ENCODE data around the gene AKAP8.
"Not testable (repeated sequence)": the region's sequence is repeated elsewhere in the genome, so short reads cannot be mapped to it uniquely, and the experiment has no call there.

AKAP8 gene

GRCh38 chr19:15379083-15379998 lies at the start of gene AKAP8:
Gene AKAP8 (minus strand): TSS chr19:15379787. CDS start chr19:15379731, 56 bp downstream.
- DNase-seq (ENCODE audit: low spot score) = peak; percentile 99

- DNase-seq (ENCODE audit: low spot score) = no peak
Measured at GRCh38 chr19:15427991-15428471, 48.4 kb upstream of the AKAP8 start.

DNA sequence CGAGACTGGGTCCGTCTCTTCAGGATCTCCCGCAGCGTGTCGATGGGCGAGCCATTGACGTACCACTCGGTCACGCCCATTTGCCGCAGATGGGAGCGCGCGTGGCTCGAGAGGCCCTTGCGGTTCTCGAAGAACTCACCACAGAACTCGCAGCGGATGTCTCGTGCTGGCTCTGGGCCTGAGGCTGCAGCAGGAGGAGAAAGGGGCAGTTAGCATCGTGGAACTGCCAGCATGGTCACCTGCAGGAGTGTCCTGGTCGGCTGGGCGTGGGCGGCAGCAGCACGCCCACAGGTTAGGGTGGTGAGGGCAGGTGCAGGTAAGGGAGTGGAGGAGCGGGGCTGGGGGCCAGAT lies 47.7 kb upstream of the AKAP8 start:
- DNase-seq (ENCODE audit: low spot score) = no peak

DNA sequence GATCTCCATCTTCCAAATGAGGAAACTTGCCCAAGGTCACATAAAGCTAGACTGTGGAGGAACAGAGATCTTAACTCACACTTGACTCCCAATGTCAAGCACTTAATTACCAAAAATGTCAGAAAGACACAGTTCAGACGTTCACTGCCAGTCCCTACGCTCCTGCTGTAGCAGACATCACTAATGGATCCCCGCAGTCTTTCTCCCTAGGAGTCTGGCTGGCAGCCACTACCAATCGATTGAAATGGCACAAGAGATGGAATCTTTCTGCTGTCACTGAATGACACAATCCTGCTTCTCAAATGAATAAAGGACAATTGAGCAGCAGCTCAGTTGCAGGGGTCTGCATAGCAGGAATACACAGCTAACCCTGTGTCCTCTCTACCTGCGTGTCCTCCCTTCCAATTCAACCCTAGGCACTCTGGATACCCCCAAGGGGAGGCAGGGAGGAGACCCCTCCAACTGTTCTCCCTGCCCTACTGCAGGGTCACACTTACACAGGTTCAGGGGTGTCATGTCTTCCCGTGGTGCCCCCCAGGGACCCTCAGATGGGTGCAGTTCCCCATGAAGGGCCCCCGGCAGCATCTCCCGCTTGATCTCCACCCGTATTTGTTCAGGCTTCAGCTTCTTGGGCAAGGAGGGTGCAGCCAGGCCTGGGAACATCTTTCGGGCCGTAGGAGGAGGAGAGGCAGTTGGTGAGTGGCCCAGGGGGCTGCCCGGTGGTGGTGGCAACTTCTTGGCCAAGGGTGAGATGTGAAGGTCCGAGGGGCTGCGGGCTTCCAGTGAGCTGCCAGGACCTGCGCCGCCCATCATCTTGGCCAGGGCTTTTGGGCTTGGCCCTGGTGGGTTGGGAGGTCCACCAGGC lies 47.1 kb upstream of the AKAP8 start:
- DNase-seq (ENCODE audit: low spot score) = no peak

DNA sequence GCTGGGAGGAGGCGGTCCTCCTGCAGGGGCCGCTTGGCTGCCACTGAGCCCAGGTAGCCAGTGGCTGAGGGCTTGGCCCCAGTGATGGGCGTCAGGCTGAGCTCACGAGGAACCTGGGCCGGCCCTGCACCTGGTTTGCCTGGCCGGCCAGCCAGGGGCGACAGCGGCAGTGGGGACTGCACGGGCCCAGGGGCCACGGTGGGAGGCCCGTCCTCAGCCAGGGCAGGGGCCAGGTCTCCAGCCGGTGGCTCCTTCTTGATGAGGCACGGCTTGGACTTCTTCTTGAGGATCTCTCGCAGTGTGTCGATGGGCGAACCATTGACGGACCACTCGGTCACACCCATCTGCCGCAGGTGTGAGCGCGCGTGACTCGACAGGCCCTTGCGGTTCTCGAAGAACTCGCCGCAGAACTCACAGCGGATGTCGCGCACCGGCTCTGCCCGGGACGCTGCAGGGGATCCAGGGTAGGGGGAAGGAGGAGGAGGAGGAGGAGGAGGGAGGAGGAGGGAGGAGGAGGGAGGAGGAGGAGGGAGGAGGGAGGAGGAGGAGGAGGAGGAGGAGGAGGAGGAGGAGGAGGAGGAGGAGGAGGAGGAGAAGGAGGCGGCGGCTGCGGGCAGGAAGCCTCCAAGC lies 45.8 kb upstream of the AKAP8 start:
- DNase-seq (ENCODE audit: low spot score) = no peak

GRCh38 chr19:15424692-15425272 lies 45.2 kb upstream of the AKAP8 start:
- DNase-seq (ENCODE audit: low spot score) = no peak

GRCh38 chr19:15424121-15424520 lies 44.5 kb upstream of the AKAP8 start:
- no peak for DNase-seq (ENCODE audit: low spot score)

DNA sequence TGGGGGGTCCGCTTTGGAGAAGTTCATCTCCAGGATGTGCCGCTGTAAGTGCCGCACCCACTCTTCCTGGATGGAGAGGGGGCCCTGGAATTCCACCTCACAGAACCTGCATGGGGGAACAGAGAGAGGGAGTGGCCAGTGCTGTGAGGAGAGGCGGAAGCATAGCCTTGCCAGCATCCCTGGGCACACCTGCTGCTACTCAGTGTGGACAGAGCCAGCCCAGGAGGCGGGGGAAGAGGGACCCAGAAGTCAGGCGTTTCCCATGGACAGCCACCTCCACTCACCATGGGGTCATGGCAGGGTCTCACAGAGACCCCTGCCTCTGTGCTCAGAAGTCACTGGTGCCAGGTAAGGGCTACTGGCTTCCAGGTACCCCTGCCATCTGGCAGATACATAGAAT lies 43.5 kb upstream of the AKAP8 start:
- no peak for DNase-seq (ENCODE audit: low spot score)

DNA sequence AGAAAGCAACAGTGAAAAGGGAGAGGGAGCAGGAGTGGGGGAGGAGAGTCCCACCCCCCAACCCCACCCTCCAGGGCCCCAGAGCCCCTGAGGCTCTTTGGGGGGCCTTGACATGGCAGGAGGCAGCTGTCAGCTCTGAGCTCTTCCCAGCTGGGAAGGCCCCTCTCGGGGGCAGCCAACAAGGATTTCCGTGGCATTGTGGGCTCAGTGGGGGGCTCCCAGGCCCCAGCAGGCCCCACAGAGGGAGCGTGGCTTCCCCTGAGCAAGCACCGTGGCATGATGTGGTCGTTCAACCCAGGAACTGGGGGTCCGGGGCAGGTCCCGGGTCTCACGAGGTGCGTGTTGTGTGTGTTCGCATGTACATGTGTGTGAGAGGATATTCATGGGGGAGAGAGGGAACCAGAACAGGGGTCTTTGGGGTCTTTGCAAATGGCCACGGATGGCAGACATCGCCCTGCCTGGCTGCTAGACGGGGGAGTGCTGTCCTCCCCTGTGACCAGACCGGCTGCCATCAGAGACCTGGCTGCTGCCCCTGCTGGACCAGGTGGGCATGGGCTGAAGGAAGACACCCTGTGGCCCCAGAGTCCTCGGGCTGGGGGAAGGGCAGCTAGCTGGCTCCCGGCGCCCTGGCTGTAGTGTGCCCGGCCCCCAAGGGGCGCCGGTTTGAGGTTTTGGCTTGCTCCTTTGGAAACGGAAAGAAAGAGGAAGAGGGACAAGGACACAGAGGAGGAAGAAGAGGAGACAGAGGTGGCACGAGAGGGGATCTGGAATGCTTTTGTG lies 42.9 kb upstream of the AKAP8 start:
- DNase-seq (ENCODE audit: low spot score) = no peak

GRCh38 chr19:15421721-15422260 lies 42.2 kb upstream of the AKAP8 start:
- DNase-seq (ENCODE audit: low spot score) = no peak

DNA sequence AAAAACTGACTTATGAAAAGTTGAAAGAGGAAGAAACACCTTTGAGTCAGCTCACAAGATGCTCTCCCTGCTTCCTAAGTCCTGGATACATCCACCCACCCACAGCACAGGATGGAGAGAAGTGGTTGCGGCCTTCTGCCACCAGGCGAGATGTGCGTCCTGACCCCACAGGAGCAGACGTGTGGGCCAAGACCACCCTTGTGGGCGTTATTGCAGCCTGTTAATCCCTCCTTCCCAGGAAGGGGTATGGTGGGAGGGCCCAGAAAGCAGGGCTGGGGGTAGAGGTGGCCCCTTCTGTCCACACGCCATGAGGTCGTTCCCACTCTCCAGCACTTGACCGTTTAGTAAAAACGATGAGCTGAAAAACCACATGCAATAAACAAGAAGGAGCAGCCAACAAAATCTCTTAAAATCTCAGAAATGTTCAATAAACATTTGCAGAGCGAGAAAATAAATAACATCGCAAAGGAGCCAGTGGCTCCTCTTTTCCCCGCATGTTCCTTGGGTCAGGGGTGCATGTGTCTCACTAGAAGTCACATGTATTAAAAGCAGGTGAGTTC lies 41.6 kb upstream of the AKAP8 start:
- DNase-seq (ENCODE audit: low spot score) = no peak

DNA sequence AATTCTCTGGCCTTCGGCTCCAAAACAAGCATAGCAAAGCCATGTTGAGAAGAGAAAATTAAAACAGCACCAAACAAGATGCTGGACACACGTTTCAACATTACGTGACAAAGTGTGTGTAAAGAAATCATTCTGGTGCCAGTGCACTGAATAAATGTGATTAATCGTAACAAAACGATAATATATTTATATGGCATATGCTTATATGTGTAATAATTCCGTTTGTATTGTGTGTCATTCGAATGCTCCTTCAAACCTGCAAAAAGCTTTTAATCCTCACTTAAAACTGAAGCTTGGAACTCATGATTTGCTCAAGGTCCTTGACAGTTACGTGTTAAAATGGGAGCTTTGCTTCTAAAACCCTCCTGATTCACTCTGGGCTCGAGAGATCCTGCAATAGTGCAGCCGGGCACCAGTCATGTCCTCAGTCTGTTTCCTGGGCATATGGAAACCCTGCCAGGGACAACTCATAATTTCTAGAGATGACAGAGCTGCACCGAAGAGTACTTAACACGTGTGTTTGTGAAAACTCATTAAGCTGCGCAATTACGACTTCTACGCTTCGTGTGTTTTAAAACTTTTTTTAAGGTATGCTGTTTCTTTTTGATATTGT lies 39.9 kb upstream of the AKAP8 start:
- no peak for DNase-seq (ENCODE audit: low spot score)

GRCh38 chr19:15418579-15419412 lies 39.2 kb upstream of the AKAP8 start, which contains the start of gene AKAP8L:
Gene AKAP8L (minus strand): TSS chr19:15418988. CDS start chr19:15418923, 65 bp downstream.
- DNase-seq (ENCODE audit: low spot score) = peak; percentile 100

DNA sequence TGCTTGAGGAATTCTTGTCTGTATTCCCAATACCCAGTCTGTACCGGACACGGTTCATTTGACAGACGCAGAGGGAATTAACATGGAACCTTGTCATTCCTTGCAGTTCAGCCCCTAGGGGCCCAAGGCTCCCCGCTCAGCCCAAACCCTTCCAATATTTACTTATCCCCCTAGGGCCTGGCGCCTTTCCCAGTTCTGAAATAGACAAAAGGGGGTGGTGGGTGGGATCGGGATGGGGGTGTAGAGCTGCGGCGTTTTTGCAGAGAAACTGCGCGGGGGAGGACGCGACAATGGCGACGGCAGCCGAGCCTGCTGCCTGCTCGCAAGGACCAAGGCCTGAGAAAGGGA lies 38.6 kb upstream of the AKAP8 start:
- DNase-seq (ENCODE audit: low spot score) = peak; percentile 58

DNA sequence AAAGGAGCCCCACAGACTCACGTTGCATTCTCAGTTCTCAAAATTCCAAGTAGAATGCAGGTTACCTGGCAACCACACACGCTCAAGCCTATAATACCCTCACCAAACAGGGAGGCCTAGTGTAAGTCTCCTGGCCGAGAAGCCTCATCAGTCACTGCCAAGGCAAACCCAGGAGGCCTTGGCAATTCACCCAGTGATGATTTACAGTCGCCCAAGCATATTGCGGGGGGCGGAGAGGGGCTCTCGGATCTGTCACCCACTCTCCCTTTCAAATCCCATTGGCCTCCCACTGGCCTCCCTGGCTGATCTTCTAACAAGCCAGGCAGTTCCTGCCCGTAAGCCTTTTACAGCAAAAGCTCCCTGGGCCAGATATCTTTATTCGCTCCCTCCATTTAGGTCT lies 38.1 kb upstream of the AKAP8 start:
- DNase-seq (ENCODE audit: low spot score) = peak; percentile 56

GRCh38 chr19:15412832-15413231 lies 33.2 kb upstream of the AKAP8 start:
- DNase-seq (ENCODE audit: low spot score) = peak; percentile 85

GRCh38 chr19:15411351-15411750 lies 31.8 kb upstream of the AKAP8 start:
- not testable (repeated sequence) for DNase-seq (ENCODE audit: low spot score)

DNA sequence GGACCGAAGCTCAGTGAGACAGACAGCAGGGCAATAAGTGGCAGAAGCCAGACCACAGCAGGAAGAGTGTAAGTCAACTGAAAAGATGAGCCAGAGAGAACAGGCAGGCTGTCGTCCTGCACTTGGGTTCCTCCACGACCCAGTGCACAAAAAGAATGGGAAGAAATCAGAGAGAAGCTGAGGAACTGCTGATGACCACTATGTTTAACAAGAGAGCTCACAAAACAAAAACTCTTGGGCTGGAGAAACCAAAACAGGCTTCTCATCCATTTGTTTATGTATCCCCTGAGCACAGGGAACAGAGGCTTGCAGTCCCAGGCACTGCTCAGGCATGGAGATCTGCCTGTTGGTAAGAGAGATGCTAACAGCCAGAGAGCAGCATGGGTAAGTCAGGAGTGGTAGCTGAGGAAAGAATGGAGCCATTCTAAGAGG lies 25.2 kb upstream of the AKAP8 start:
- peak; percentile 50 for DNase-seq (ENCODE audit: low spot score)

Data from hematopoietic multipotent progenitor cell treated with erythropoietin and hydrocortisone succinate and interleukin-3 and kit ligand, for 17 days (in vitro differentiated cells).